ENCODE data around the gene CENPU. TPM values are rescaled to one million over a fixed set of nuclear protein-coding genes. Genes with fewer than 3 reads are reported as not detected.

CENPU gene
- total RNA-seq, 1 experiment from 2014 or later = 124 TPM

- H4K20me1 ChIP-seq (ENCODE audit: control insufficient read depth, insufficient read depth, insufficient read length) = no peaks in the 10 kb centered on the region
- no peak overlapping the region for H3K56ac ChIP-seq (ENCODE audit: insufficient read length, low read depth, low read length)
- Mint-ChIP-seq H3K9me3 (no peaks in the 10 kb centered on the region), H3K36me3 (ENCODE audit: insufficient read depth in 1 of 3, low read depth in 3 of 3) (peaks cover 26 to 82% (median 74%) of the 10 kb centered on the region in 3 experiments; a peak in 6 of 7 replicates), H3K4me1 (peaks cover 0 to 6% of the 10 kb centered on the region in 2 experiments; a peak in 2 of 4 replicates), H3K27ac (no peak overlapping the region; a peak in 3 of 7 replicates), H3K27me3 (ENCODE audit: low read depth) (no peaks in the 10 kb centered on the region), H3K4me3 (no peak overlapping the region)
- H3K4ac ChIP-seq (ENCODE audit: low read depth, low read length) = no peak overlapping the region
- WGBS (ENCODE audit: extremely low coverage, insufficient read length, low lambda C conversion rate) = no CpG with 5 or more reads among the region's 3 CpGs
- no peak overlapping the region for H3K4me2 ChIP-seq (ENCODE audit: insufficient read depth, insufficient read length, low read length)
- H2AK5ac ChIP-seq (ENCODE audit: insufficient read length, low read length) = no peak overlapping the region
- no peak overlapping the region for H3K23ac ChIP-seq (ENCODE audit: insufficient read length, low read depth, low read length)
- no peak overlapping the region for H2BK20ac ChIP-seq (ENCODE audit: low read depth, low read length, poor library complexity, severe bottlenecking)
- no peak overlapping the region for H4K5ac ChIP-seq (ENCODE audit: insufficient read length, low read depth, low read length)
- no peak overlapping the region for H3K18ac ChIP-seq (ENCODE audit: insufficient read length, low read depth, low read length)
- no peak overlapping the region for H2AFZ ChIP-seq (ENCODE audit: low read length)
- TF ChIP-seq, protein P1, sequence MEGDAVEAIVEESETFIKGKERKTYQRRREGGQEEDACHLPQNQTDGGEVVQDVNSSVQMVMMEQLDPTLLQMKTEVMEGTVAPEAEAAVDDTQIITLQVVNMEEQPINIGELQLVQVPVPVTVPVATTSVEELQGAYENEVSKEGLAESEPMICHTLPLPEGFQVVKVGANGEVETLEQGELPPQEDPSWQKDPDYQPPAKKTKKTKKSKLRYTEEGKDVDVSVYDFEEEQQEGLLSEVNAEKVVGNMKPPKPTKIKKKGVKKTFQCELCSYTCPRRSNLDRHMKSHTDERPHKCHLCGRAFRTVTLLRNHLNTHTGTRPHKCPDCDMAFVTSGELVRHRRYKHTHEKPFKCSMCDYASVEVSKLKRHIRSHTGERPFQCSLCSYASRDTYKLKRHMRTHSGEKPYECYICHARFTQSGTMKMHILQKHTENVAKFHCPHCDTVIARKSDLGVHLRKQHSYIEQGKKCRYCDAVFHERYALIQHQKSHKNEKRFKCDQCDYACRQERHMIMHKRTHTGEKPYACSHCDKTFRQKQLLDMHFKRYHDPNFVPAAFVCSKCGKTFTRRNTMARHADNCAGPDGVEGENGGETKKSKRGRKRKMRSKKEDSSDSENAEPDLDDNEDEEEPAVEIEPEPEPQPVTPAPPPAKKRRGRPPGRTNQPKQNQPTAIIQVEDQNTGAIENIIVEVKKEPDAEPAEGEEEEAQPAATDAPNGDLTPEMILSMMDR (conservative IDR thresholded peaks at IDR 0.05) = no peak
- no peak overlapping the region for H2BK120ac ChIP-seq (ENCODE audit: low read depth, low read length, poor library complexity, severe bottlenecking)
- no peak overlapping the region for H4K91ac ChIP-seq (ENCODE audit: insufficient read length, low read depth, low read length)
- H3K14ac ChIP-seq (ENCODE audit: insufficient read depth, low read length) = no peak overlapping the region
- no peaks in the 10 kb centered on the region for H3K79me1 ChIP-seq (ENCODE audit: insufficient read depth, low read depth, low read length, poor library complexity, severe bottlenecking)
- H2BK15ac ChIP-seq (ENCODE audit: low read depth, low read length) = no peak overlapping the region
- no peak overlapping the region for H2BK12ac ChIP-seq (ENCODE audit: insufficient read length, low read depth, low read length)
- no peaks in the 10 kb centered on the region for H3K27me3 ChIP-seq (ENCODE audit: insufficient read depth, low read length)
- no peak overlapping the region for H3K9ac ChIP-seq (ENCODE audit: extremely low read depth, insufficient read length, low read length)
- no peak overlapping the region for H3K27ac ChIP-seq (ENCODE audit: insufficient read length, low read depth, low read length)
- no peak overlapping the region for H4K8ac ChIP-seq (replicated peaks; ENCODE audit: insufficient read length, low read depth, low read length)
- H3K23me2 ChIP-seq (ENCODE audit: insufficient read length, low read depth, low read length, poor library complexity, severe bottlenecking) = no peaks in the 10 kb centered on the region
- no peak for DNase-seq
- H3K4me1 ChIP-seq (ENCODE audit: insufficient read depth, low read length) = no peaks in the 10 kb centered on the region
- no peak overlapping the region for H3T11ph ChIP-seq (ENCODE audit: low read length)
- H3K9me3 ChIP-seq (ENCODE audit: control insufficient read depth, low read depth, low read length) = no peaks in the 10 kb centered on the region
- H3K79me2 ChIP-seq (ENCODE audit: insufficient read depth, low read length) = no peaks in the 10 kb centered on the region
- H2BK5ac ChIP-seq (ENCODE audit: insufficient read length, low read length) = no peak overlapping the region
Observed at GRCh38 chr4:184697956-184698355, 35.9 kb downstream of the CENPU start.

Data from H9 (cell line).